ENCODE measurements around the gene CHD6.

- TF ChIP-seq, protein P1, sequence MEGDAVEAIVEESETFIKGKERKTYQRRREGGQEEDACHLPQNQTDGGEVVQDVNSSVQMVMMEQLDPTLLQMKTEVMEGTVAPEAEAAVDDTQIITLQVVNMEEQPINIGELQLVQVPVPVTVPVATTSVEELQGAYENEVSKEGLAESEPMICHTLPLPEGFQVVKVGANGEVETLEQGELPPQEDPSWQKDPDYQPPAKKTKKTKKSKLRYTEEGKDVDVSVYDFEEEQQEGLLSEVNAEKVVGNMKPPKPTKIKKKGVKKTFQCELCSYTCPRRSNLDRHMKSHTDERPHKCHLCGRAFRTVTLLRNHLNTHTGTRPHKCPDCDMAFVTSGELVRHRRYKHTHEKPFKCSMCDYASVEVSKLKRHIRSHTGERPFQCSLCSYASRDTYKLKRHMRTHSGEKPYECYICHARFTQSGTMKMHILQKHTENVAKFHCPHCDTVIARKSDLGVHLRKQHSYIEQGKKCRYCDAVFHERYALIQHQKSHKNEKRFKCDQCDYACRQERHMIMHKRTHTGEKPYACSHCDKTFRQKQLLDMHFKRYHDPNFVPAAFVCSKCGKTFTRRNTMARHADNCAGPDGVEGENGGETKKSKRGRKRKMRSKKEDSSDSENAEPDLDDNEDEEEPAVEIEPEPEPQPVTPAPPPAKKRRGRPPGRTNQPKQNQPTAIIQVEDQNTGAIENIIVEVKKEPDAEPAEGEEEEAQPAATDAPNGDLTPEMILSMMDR (IDR thresholded peaks at IDR 0.05) = no peak
- TF ChIP-seq POLR2A (IDR thresholded peaks at IDR 0.05) = no peak
These were observed 248.0 kb downstream of the CHD6 start for GRCh38 chr20:41370176-41370575.

Data from right lobe of liver (tissue), 4 donors.